ENCODE results near the gene EFNB2. TPM values are rescaled to one million over a fixed set of nuclear protein-coding genes. Genes with fewer than 3 reads are reported as not detected.

The EFNB2 gene
- total RNA-seq, 1 experiment from 2014 or later, result 68.0 TPM

DNA sequence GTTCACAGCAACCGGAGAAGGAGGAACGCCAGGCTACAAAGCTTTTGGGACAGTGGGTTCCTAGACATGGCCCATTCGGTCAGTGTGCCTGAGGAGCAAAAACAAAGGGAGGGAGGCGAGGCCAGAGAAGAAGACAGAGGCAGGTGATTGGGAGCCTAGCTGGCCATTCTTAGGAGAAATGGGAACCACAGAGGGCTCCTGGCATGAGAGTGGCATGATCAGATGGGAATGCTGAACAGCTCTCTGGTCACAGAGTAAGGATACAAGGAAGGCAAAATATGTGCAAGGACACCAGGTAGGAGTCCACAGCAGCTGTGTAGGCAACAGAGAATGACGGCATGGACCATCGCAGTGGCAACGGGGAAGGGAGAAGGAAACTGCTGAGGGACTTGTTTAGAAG, 82.4 kb downstream of the EFNB2 start:
- Mint-ChIP-seq H3K9me3 (ENCODE audit: unreplicated experiment) (peaks cover 11% of the 10 kb centered on the region), H3K27me3 (ENCODE audit: insufficient read depth, unreplicated experiment) (no peaks in the 10 kb centered on the region), H3K27ac (ENCODE audit: unreplicated experiment) (no peak overlapping the region), H3K4me1 (ENCODE audit: low read depth, unreplicated experiment) (no peaks in the 10 kb centered on the region), H3K36me3 (ENCODE audit: insufficient read depth, unreplicated experiment) (no peaks in the 10 kb centered on the region), H3K4me3 (ENCODE audit: unreplicated experiment) (no peak overlapping the region)
- no peak for DNase-seq
- no peaks in the 10 kb centered on the region for H3K27me3 ChIP-seq (replicated peaks; ENCODE audit: control insufficient read depth, insufficient read depth, low read length)
- TF ChIP-seq, protein P1, sequence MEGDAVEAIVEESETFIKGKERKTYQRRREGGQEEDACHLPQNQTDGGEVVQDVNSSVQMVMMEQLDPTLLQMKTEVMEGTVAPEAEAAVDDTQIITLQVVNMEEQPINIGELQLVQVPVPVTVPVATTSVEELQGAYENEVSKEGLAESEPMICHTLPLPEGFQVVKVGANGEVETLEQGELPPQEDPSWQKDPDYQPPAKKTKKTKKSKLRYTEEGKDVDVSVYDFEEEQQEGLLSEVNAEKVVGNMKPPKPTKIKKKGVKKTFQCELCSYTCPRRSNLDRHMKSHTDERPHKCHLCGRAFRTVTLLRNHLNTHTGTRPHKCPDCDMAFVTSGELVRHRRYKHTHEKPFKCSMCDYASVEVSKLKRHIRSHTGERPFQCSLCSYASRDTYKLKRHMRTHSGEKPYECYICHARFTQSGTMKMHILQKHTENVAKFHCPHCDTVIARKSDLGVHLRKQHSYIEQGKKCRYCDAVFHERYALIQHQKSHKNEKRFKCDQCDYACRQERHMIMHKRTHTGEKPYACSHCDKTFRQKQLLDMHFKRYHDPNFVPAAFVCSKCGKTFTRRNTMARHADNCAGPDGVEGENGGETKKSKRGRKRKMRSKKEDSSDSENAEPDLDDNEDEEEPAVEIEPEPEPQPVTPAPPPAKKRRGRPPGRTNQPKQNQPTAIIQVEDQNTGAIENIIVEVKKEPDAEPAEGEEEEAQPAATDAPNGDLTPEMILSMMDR (IDR thresholded peaks at IDR 0.05; ENCODE audit: insufficient read depth in 1 of 2, low read depth in 1 of 2, low read length in 1 of 2, severe bottlenecking in 1 of 2, unreplicated experiment in 1 of 2), result no peak
- ChIA-PET CTCF (no interaction called here), POLR2A (no interaction called here)
- no peak overlapping the region for H3K4me3 ChIP-seq (ENCODE audit: low read depth, low read length)
- intact Hi-C loops (cut with micrococcal nuclease; ENCODE audit: unreplicated experiment), result no loop called here
- no peaks in the 10 kb centered on the region for H3K4me1 ChIP-seq
- H3K36me3 ChIP-seq (ENCODE audit: control insufficient read depth, insufficient read depth, low read length), result no peaks in the 10 kb centered on the region
- BruUV-seq (replicated peaks), result no TSS peak
- peaks cover 7% of the 10 kb centered on the region; the same call in 1 of the 2 replicates for H3K9me3 ChIP-seq

DNA sequence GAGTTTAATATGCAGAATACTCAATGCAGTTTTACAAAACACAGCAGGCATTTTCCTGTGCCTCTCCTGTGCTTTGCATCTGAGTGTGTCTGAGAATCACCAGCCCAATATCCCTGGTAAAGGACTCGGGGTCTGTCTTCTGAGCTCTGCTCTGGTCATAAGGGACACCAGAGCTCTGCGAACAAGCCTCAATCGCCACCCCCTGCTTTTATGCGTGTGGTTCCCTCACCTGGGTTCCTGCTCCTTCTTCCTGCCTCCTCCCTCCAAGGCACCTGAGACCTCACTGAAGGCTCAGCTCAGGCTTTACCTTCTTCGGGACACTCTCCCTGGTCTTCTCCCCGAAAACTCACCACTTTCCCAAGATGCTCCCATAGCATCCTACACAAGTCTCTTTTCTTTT, 84.5 kb downstream of the EFNB2 start:
- H3K9me3 ChIP-seq, result peaks cover 7% of the 10 kb centered on the region; the same call in 1 of the 2 replicates
- CTCF ChIA-PET, result no interaction called here
- no peaks in the 10 kb centered on the region for H3K4me1 Mint-ChIP-seq (ENCODE audit: low read depth, unreplicated experiment)
- H3K4me1 ChIP-seq, result no peaks in the 10 kb centered on the region
- H3K27ac Mint-ChIP-seq (ENCODE audit: unreplicated experiment), result no peak overlapping the region
- no peaks in the 10 kb centered on the region for H3K36me3 Mint-ChIP-seq (ENCODE audit: insufficient read depth, unreplicated experiment)
- H3K27me3 ChIP-seq (replicated peaks; ENCODE audit: control insufficient read depth, insufficient read depth, low read length), result no peaks in the 10 kb centered on the region
- peaks cover 11% of the 10 kb centered on the region for H3K9me3 Mint-ChIP-seq (ENCODE audit: unreplicated experiment)
- intact Hi-C loops (cut with micrococcal nuclease; ENCODE audit: unreplicated experiment), result no loop called here
- POLR2A ChIA-PET, result no interaction called here
- DNase-seq, result no peak
- no peak overlapping the region for H3K4me3 Mint-ChIP-seq (ENCODE audit: unreplicated experiment)
- TF ChIP-seq, protein P1 (IDR thresholded peaks at IDR 0.05; ENCODE audit: insufficient read depth in 1 of 2, low read depth in 1 of 2, low read length in 1 of 2, severe bottlenecking in 1 of 2, unreplicated experiment in 1 of 2), result no peak
- H3K27me3 Mint-ChIP-seq (ENCODE audit: insufficient read depth, unreplicated experiment), result no peaks in the 10 kb centered on the region
- BruUV-seq (replicated peaks), result no TSS peak
- H3K36me3 ChIP-seq (ENCODE audit: control insufficient read depth, insufficient read depth, low read length), result no peaks in the 10 kb centered on the region
- no peak overlapping the region for H3K4me3 ChIP-seq (ENCODE audit: low read depth, low read length)

DNA sequence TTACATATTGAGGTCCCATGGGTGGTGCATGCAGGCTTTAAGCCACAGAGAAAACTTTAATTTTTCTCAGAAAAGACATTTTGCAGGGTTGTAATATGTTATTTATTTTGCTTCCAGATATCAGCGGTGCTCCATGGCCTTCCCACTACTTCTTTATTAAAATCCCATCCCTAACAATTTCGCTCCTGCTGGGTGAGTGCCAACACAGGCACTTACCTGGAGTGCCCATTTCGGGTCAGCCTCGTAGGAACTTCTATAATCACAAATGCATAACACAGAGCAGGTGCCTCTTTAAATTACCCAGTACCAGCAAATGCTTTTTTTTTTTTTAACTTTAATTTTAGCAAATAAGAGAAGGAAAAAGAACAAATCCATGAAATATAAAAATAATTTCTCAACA, 86.4 kb downstream of the EFNB2 start:
- H3K4me1 Mint-ChIP-seq (ENCODE audit: low read depth, unreplicated experiment), result no peaks in the 10 kb centered on the region
- H3K36me3 ChIP-seq (ENCODE audit: control insufficient read depth, insufficient read depth, low read length), result no peaks in the 10 kb centered on the region
- DNase-seq, result no peak
- intact Hi-C loops (cut with micrococcal nuclease; ENCODE audit: unreplicated experiment), result no loop called here
- peaks cover 7% of the 10 kb centered on the region; the same call in 1 of the 2 replicates for H3K9me3 ChIP-seq
- BruUV-seq (replicated peaks), result no TSS peak
- TF ChIP-seq, protein P1 (IDR thresholded peaks at IDR 0.05; ENCODE audit: insufficient read depth in 1 of 2, low read depth in 1 of 2, low read length in 1 of 2, severe bottlenecking in 1 of 2, unreplicated experiment in 1 of 2), result no peak
- CTCF ChIA-PET, result no interaction called here
- no peaks in the 10 kb centered on the region for H3K27me3 ChIP-seq (replicated peaks; ENCODE audit: control insufficient read depth, insufficient read depth, low read length)
- H3K9me3 Mint-ChIP-seq (ENCODE audit: unreplicated experiment), result peaks cover 11% of the 10 kb centered on the region
- POLR2A ChIA-PET, result no interaction called here
- H3K4me3 ChIP-seq (ENCODE audit: low read depth, low read length), result no peak overlapping the region
- no peaks in the 10 kb centered on the region for H3K36me3 Mint-ChIP-seq (ENCODE audit: insufficient read depth, unreplicated experiment)
- H3K27ac Mint-ChIP-seq (ENCODE audit: unreplicated experiment), result no peak overlapping the region
- no peak overlapping the region for H3K4me3 Mint-ChIP-seq (ENCODE audit: unreplicated experiment)
- H3K4me1 ChIP-seq, result no peaks in the 10 kb centered on the region
- no peaks in the 10 kb centered on the region for H3K27me3 Mint-ChIP-seq (ENCODE audit: insufficient read depth, unreplicated experiment)

All from Caco-2 (cell line).